Activated CD4-positive, alpha-beta T cell treated with anti-CD3 and anti-CD28 coated beads, Interleukin-2, amount 50 U/mL, for 24 hours (primary cell): ENCODE data around the gene CACNA2D3.

ENCODE experiments used
- DNase-seq, 2 donors: peaks; one replicate each; pipeline ENCODE4 v3.0.0-alpha.2; 2020; ENCODE audit warnings: low read depth in 1 of 2, low spot score in 1 of 2

Gene CACNA2D3

DNA sequence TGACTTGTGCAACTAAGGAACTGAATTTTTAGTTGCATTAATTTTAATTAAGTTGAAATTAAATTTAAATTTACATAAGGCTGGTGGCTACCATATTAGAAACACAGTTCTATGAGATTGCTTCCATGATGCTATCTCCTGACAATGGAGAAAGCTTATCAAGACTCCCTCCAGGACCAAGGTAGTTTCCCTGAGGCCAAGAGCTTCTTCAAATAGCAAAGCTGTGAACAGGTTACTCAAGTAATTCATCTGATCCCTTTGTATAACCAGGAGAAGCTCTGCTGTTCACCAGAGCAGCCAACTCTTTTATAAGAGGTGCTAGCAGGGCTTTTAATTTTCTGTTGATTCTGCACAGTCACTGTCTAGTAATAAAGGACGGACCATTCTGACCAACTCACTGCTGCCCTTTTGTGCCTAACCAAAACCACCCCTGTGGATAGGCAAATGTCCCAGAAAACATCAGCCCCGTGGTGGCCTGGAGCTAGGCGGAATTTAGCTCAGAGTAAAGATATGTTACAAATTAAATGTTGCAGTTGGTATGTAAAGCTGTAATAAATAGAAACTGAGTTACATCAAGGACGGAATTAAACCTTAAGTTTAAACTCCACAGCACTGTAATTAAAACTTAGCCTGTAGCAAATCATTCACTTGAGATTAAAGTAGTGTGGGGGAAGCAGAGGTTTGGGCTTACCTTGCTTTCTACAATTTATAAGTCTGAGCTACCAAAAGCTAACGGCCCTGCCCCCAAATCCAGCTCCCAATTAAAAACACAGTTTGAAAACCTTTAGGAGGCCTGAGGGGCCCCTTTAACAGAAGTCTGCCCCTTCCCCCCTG lies 861.1 kb downstream of the CACNA2D3 start:
- DNase-seq: no peak

DNA sequence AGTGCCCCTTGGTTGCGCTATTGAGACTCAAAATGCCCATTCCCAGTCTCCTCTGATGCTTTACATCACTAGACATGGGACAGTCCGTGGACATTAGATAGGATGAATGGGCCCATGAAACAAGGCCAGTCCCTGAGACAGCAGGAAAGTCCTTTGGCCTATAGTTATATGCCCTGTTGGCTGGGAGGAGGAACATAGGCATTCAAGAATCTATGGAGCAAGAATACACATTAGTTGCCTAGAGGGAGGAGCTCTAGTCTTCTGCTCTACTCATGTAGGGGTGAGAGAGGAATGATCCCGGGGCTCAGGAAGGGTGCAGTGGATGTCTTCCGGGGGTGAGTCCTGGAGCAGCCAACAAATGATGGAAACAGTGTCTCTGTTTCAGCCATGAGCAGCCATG lies 863.5 kb downstream of the CACNA2D3 start:
- no peak for DNase-seq

DNA sequence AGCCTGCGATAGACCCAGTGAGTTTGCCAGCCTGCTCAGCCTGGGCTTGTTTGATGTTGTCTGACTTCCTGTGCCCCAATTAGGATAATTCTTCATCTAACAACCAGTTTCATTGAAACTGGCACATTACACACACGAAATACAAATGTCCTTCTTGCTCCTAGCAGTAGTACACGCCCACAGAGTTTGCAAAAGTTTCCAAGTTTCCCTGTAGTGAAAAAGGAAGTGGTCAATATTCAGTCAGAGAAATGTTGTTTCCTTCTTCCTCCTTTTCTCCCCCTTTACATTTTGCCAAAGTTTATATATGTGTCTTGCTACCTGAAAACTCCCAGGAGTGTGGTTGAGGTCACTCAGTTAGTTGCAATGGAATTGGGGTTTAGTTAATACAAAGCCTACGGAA lies 863.9 kb downstream of the CACNA2D3 start:
- DNase-seq: no peak

DNA sequence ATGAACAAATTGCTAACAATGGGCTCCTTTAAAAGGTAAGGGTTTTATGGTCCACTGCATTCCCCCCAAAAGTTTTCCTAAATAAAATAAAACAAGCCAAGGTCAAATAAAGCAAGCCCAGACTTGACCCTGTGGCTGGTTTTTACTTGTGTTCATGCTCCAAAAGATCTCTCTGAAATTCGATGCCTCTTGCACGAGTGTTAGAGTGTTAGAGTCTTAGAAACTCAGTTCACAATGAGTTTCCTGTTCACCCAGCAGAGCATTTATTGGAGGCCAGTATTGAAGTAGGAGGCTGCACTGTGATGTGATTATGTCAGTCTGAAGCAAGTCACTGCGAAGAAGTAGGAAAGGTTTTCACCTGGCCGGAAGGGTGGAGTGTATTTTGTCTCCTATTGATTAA lies 865.4 kb downstream of the CACNA2D3 start:
- DNase-seq: no peak

DNA sequence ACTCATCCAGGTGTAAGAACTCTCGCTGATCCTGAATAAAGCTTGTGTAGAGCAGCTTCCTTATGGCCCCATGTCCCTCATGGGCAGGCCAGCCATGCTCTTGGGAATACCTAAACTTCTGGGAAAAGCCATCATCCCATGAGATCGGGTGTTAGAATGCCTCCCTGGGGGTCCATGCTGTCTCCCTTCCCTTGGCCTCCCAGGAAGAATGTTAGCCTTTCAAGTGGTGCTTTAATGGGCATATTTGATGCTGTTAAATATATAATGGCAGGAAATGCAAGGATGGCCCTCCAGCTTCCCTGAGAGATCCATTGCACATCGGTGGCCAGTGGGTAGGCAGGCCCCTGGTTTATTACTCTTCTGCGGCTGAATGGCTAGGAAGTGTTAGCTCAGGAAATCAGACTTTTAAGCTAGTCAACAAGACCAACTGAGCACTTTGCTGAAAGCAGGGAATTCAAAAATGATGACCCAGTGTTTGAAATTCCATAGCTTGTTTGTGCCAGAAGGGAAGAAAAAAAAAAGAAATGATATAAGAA lies 866.0 kb downstream of the CACNA2D3 start:
- DNase-seq: no peak

DNA sequence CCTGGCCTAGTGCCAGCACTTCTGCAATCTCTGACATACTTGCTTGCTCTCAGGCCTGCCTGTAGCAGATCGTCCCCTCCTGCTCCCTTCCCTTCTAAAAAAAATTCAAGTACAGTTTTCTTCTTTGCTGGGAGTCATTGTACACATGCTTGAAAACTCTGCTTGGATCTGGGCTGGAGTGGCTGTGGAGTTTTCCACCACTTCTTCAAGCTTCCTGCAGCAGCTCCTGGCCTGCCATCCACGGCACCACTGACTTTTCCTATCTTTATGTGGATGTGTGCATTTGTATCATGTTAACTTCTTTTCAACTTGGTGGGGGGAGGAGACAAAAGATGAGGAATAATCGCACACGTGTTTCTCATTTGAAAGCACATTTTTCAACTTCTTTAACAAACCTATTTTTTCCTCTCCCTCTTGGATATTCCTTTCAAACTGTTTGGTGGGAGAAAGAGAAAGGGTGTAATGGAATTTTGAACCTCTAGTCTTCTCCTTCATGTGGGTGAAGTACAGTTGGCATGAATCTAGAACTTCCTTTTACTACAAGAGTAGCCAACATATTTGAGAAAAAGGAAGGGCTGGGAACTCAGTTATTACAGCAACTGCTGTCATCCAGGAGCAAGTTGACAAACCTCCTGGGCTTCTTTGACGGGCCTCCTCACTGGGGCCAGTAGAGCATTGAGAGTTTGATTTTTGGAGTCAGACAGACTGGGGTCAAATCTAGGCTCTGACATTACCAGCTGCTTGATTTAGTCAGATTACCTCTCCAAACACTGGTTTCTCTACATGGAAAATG lies 866.7 kb downstream of the CACNA2D3 start:
- no peak for DNase-seq

DNA sequence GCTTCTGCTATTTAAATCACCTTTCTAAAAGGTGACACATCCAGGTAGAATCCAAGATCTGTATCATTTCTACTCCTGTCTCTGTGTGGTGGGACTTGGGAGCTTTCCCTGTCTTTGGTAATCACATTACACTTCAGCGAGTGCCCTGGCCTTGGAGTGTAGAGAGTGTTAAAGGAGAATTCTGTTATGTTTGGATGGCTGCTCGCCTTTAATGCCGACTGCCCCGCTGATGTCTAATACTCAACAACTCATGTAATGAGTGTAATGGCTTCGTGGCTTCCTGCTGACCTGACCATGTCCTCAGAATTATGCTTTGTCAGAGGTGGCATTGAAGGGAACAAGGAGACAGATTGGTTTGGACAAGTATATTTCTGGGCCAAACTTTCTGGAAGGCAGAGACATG lies 871.8 kb downstream of the CACNA2D3 start:
- no peak for DNase-seq

DNA sequence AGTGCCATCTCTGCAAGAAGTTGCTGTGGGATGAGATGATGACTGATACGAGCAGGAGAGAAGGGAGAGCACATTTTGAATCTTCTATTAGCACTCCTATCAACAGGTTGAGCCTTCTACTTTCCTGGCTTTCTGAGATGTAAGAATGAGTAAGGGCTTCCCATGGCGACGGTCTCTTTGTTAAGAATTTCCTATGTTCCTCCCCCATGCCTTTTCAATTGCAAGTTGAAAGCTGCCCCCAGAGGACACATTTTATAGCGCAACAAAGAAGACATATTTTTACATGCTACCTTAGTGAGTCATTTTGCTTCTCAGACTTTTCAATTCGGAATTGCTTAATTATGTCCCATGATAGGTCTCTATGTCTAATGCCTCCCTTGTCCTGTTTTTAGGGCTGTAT lies 876.8 kb downstream of the CACNA2D3 start:
- no peak for DNase-seq

DNA sequence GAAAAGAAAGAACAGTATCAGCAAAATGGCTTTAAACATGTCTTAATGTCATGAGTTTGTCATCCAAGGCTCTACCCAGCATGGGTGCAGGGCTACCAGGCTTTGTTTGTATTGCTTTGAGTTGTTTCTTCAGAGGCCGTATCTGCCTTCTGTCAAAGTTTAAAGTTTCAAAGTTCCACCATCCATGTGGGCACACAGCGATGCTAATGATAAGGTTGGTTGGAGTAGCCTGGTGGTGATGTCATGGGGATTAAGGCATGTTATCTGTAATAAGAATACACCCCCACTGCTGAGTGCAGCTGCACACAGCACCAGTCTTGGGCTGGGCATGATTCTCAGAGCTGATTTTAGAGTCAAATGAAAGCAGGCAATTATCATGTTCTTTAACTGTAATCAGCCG lies 877.5 kb downstream of the CACNA2D3 start:
- DNase-seq: no peak

DNA sequence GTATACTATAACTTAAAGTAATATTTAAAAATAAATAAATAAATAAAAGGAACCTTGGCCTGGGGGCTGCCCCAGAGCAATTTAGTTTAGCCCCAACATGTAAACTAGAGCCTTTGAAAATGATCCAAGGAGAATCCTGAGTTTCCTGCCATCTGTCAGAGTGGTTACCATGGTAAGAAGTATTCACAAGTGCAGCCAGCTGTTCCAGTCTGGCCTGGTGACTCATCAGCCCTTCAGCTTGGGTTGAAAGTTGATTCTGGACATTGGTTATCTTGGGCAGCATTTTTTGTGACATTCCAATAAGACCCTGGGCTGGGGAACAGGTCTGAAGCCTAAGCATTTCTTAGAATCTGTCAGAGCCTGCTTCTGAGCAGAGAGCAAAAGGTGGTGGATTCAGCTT lies 878.2 kb downstream of the CACNA2D3 start:
- DNase-seq: no peak

DNA sequence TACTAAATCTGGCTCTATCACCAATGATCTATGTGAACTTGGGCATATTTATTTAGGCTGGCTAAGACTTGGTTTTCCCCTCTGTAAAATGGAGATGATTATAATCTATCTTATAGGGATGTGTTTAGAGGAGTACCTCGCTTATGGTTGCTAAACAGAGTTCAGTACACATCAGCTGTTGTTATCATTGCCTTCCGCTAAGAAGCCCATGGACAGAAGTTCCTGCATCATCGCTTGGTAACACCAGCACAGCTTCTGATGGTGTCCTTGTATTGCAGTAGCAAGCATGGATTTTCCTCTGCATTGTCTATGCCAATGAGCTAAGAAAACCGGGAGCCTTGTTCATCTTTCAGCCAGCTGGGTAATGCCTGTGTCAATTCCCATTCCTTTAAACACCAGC lies 878.6 kb downstream of the CACNA2D3 start:
- DNase-seq: no peak

DNA sequence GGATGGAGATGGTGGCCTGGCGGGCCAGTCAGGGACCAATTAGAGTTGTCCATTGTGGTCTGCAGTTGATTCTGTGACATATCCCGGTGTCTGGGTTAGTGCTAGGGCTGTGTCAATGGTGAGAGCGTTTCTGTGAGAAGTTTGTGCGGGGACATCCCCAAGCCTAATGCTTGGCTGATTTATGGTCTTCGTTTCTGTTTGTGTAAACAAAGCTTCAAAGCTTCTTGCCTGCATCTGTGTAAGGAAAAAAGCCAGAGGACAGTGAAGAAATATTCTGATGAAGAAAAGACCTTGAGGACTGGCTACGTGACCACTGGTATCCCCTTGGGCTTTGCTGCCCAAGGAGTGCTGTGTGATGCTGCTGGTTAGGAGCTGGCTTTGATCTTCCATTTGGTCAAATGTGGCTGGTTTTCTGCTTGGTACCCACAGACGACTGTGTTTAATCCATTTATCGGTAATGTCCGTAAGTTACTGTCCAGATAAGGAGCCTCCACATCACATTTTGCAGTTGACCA lies 880.1 kb downstream of the CACNA2D3 start:
- no peak for DNase-seq

DNA sequence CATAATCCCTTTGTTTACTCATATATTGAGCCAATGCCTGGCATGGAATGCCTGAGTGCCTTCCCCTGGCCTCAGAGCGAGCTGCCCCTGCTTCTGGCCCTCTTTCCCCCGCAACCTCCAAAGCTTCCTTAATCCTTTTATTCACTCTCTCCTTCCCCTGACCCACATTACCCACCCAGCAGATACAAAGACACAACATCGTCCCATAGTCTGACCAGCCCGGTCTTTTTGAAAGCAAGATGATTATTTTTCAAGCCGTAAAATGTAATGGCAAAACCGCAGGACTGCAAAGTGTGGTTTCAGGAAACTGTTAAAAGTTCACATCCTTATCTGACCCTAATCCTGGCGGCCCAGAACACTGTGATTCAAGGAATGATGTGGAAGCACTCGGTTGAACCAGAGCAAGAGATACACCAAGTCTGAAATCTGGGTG lies 883.9 kb downstream of the CACNA2D3 start:
- no peak for DNase-seq

DNA sequence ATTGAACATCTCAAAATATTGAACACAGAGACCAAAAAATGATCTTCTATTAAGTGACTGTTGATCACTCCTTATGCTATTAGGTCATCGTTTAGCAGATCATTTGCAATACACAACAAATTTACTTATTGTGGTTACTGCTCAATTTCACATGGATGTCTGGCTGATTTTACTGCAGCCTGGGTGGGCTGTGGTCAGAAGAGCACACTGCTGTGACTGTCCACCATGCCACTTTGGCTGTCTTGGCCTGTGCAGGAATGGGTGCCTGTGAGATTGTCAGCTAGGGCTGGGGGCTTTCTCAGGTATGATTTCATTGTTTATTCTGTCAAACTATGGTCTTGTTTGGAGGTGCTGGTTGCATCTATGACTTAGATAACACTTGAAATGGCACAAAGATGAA lies 885.6 kb downstream of the CACNA2D3 start:
- no peak for DNase-seq

DNA sequence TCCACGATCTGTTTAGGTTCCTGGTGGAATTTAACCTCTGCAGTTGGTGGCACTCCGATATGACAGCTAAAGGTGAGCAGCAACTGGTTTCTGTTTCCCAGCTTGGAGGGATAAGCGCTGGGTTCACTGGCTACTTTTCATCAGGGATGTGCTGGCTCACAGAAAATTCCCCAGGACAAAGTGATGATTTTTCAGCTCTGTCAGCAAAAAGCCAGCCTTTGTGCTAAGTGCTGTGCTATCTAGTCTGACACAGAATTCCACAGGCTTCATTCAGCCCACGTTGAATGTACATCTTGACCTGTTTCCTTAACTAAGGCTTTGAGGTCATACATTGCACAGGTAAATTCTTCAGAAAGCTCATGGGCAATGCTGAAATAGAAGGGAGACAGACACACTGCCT lies 887.0 kb downstream of the CACNA2D3 start:
- no peak for DNase-seq

DNA sequence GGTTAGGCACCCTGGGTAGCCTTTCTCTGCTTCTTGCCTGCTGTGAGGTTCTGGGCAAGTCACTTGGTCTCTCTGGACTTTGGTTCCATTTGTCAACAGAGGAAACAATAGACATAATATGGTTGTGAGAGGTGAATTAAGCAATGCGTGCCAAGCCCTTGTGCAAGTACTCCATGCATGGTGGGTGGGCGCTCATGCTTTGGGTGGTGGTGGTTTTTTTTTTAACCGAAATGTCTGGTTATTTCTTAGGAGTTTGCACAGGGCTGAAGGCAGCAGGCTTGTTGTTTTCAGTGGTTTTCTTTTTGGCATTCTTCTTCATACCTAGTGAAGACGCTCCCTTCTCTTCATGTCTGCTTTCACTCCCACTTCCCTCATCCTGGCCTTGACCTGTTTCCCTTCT lies 889.7 kb downstream of the CACNA2D3 start:
- DNase-seq: no peak

DNA sequence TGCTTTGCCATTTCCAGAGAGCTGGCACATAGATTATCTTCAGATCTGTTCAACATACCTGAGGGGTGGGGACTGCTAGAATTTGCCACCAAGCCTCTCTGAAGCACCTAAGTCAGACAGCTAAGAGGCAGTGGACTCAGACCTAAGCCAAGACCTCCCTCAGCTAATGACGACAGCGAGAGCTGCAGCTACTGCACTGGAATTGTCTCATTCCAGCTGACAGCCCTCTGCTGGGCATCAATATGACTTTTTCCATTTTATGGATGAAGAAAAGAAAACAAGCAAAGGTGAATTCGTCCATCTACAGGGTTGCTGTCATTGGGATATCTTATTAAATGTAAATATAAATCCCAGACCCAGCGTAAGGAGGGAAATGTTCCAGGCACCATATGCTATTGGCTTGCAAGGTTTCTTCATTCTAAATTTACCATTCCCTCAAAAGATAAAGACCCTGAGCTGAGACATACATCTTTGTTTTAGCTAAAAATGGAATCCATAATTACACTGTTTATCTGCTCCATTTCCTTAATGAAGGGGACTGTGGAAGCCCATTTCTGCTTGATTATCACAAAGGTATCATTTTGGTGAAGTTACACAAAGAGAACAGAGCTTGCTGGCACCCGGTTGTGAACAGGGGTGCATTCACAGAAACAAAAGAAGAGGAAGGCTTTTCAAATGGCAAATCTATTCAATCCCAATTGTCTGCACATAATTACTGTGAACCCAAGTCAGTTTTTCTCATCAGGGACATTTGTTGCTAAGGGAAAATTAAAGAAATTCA lies 891.0 kb downstream of the CACNA2D3 start:
- DNase-seq: no peak

DNA sequence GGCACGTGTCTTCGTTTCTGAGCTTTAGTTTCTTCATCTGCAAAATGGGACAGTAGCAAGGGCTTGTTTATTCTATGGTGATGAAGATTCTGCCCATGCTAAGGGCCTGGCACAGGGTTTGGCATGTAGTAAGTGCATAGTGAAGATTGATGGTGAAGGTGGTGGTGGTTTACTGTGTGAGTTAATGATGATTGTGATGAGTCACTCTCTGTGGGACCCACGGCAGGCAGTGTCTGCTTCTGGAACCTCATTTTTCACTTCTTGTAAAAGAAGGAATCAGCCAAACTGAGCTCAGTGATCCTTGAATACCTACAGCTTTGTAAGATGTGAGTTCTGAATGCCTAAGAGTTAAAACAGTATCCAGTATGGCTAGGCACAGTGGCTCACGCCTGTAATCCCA lies 891.7 kb downstream of the CACNA2D3 start:
- DNase-seq: no peak

DNA sequence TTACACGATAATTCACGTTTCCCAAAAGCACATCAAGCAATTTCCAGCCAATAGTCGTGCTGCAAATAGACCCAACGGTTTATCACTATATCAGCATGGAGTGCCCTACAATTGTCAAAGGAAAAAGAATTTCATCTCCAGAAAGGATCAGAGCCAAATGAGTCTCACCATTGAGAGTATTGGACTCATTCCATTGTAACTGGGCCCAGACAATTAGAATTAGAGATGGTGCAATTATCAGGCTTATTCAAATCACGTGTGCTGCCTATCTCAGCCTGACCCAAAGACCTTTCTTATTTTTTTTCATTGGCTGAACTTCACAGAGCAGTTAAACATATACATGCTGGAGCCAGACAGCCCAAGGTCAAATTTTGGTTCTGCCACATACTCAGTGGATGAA lies 892.6 kb downstream of the CACNA2D3 start:
- DNase-seq: no peak

DNA sequence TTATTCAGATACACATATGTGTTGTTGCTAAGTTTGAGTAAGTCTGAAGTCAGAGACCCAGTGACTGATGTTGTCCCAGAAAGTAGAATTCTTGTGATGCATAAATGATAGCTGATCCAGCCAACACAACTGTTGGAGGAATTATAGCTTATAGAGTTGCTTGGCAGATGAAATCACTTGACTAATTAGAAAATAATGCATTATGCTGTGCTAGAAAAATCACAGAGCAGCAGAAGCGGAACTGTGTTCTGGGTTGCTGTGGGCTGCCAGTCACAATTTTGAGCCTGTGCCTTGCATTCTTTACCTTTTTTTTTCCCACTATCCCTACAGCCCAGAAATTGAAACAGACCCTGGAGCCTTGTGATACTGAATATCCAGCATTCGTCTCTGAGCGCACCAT lies 895.5 kb downstream of the CACNA2D3 start:
- no peak for DNase-seq

DNA sequence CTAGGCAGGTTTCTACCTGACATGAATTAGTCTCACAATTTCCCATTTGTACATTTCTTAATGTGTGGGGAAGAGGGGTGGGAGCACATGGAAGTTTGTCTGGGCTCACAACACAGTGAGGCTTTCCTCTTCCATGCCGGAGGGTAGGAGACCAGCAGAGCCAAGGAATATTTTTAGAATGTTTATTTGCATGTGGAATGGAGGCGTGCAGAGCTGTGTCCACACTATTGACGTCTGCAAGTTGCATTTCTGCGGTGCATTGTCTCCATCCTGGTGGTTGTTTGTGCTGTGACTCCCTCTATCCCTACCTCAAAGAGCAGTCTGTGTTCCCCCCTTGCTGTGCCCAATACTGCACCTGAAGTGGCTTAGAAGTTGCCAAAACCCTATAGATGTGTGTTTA lies 908.6 kb downstream of the CACNA2D3 start:
- no peak for DNase-seq
